ENCODE data around the gene NSD1. TPM values are rescaled to one million over a fixed set of nuclear protein-coding genes. Genes with fewer than 3 reads are reported as not detected.

Gene NSD1
- total and polyA plus RNA-seq, 7 donors = 6.0 to 56.2 (median 38.5) TPM

DNA sequence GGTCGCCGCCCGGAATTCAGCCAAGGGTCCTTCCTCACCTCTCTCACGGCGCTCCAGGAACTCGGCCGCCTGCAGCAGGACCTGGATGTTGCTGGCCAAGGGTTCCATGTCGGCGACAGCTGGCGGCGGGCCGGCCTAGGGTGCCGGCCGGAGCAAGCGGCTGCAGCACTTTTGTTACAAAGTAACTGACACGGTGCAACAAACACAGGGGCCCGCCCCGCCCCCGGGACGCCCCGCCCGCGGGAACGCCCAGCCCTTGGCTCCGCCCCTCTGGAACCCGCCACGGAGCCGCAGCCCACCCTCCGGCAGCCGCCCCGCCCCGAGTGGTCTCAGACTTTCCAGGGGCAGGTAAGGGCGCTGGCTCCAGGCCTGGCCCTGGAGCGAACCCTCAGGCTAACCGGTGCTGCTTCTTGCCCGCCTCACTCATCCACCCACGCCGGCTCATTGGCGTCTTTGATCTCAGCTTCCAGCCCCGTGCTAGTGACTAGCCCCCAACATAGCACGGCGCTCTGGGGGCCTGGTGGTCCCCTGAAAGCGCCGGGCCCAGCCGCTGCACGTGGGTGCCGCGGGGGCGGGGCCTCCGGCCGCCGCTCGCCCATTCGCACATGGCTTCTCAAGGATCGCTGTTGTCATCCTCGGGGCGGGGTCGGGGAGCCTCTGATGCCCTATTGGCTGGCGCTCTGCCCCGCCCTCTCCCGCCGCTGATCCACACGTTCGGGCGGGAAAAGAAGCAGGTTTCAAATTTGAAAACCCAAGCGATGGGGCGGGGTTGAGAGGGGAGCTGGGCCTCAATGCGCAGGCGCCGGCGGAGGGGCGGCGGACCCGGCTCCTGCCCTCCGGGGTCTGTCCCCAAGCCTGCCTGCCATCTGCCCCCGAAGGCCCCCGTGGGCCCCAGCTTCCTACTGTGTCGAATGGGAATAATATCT is 178.4 kb downstream of the NSD1 start, which contains the start of gene MXD3:
Gene MXD3, minus strand, starts transcription at position 176 of the 926 bp plus-strand sequence. Its CDS starts 68 bp downstream, at position 108.
- WGBS, 3 donors = 0 to 1% (median 1%) methylated on average over 57 to 78 of the region's 78 CpGs
- H3K9me3 ChIP-seq = no peaks in the 10 kb centered on the region
- TF ChIP-seq, protein P1, sequence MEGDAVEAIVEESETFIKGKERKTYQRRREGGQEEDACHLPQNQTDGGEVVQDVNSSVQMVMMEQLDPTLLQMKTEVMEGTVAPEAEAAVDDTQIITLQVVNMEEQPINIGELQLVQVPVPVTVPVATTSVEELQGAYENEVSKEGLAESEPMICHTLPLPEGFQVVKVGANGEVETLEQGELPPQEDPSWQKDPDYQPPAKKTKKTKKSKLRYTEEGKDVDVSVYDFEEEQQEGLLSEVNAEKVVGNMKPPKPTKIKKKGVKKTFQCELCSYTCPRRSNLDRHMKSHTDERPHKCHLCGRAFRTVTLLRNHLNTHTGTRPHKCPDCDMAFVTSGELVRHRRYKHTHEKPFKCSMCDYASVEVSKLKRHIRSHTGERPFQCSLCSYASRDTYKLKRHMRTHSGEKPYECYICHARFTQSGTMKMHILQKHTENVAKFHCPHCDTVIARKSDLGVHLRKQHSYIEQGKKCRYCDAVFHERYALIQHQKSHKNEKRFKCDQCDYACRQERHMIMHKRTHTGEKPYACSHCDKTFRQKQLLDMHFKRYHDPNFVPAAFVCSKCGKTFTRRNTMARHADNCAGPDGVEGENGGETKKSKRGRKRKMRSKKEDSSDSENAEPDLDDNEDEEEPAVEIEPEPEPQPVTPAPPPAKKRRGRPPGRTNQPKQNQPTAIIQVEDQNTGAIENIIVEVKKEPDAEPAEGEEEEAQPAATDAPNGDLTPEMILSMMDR (IDR thresholded peaks at IDR 0.05) = no peak
- H3K27ac ChIP-seq = peak within 1 kb of the TSS; percentile 83
- peak within 1 kb of the TSS; percentile 73 for H3K4me3 ChIP-seq
- H3K36me3 ChIP-seq (ENCODE audit: insufficient read depth in 1 of 2, low read depth in 1 of 2) = peaks cover 0 to 11% of the 10 kb centered on the region in 2 donors
- ATAC-seq (peak; percentile 85 to 94 (median 86)), DNase-seq (peak; percentile 98 to 99)
- H3K27me3 ChIP-seq (ENCODE audit: insufficient read depth in 3 of 3, low read length in 2 of 3) = no peaks in the 10 kb centered on the region
- peaks cover 32% of the 10 kb centered on the region for H3K4me1 ChIP-seq
- intact Hi-C loops (cut with DNase I) = loop anchor here (5.0 to 10.0 kb wide), 3 partner anchors 40 to 143 kb away; partner anchors contain the start of gene LMAN2 (in 1 of the 2)

DNA sequence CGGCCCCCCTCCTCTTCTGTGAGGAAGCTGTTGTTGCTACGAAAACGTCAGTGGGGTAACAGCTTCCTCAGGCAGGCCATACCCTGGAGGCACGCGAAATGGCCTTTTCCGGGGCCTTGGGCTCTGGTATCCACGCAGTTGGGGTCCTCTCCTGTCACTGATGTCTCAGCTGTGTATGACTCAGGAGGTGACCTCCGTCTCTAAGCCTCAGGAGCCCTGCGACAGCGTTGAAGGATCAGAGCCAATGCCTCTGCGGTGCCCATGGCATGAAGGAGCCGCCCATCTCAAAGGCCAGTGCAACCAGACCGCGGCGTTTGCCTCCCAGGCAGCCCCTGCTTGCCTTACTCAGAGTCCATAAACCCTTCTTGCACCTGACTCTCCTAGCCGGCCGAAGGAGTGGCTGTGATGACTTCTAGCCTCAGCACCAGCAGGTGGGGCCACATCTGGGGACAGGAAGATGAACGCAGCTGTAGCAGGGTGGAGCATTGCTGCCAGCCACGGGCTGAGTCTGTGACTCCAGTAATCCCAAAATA is 179.1 kb downstream of the NSD1 start:
- intact Hi-C loops (cut with DNase I) = loop anchor here (5.0 to 10.0 kb wide), 3 partner anchors 40 to 142 kb away; partner anchors contain the start of gene LMAN2 (in 1 of the 2)
- peaks cover 0 to 5% of the 10 kb centered on the region in 2 donors for H3K36me3 ChIP-seq (ENCODE audit: insufficient read depth in 1 of 2, low read depth in 1 of 2)
- ATAC-seq (no peak), DNase-seq (peak in 1 of 2 donors; percentile 59)
- peak overlapping the region; percentile 83 for H3K27ac ChIP-seq
- H3K4me3 ChIP-seq = peak overlapping the region; percentile 73
- peaks cover 32% of the 10 kb centered on the region for H3K4me1 ChIP-seq
- 9 to 10% (median 9%) methylated on average over 19 of the region's 19 CpGs for WGBS, 3 donors
- TF ChIP-seq, protein P1 (IDR thresholded peaks at IDR 0.05) = no peak
- H3K27me3 ChIP-seq (ENCODE audit: insufficient read depth in 3 of 3, low read length in 2 of 3) = no peaks in the 10 kb centered on the region
- no peaks in the 10 kb centered on the region for H3K9me3 ChIP-seq

DNA sequence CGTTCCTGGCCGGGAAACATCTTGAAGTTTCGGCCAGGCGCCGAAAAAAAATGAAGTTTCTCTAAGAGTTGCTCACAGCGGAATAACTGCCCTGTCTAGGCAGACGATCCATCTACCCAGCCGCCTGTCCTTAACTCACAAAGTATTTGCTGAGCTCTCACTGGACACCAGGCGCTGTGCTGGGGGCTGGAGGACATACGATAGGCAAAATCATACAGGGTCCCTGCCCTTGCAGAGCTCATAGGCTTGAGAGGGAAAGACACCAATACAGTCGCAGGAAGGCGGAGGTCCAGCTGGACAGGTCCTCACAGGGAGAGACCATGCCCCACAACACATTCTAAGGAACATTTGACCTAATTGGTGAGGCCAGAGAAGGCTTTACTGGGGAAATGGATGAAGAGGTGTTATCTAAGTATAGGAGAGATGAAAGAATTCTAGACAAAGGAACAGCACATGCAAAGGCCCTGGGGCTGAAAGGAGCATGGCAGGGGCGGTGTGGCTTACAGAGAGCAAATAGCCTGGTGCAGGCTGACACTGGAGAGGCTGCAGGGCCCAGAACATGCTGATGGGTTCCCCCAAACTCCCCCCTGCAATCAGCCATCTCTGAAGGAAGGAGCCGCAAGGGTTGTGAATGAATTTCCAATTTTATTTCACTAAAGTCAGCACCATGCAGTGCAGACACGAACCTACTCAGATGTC is 180.1 kb downstream of the NSD1 start:
- no peak overlapping the region for H3K27ac ChIP-seq
- DNase-seq (no peak), ATAC-seq (no peak)

More for the DNA sequence above, 180.1 kb downstream of the NSD1 start:
- intact Hi-C loops (cut with DNase I) = loop anchor here (5.0 to 10.0 kb wide), 3 partner anchors 39 to 141 kb away; partner anchors contain the start of gene LMAN2 (in 1 of the 2)
- Histone ChIP-seq H3K4me1 (peaks cover 28% of the 10 kb centered on the region), H3K27me3 (ENCODE audit: insufficient read depth in 3 of 3, low read length in 2 of 3) (no peaks in the 10 kb centered on the region), H3K36me3 (ENCODE audit: insufficient read depth in 1 of 2, low read depth in 1 of 2) (peaks cover 0 to 5% of the 10 kb centered on the region in 2 donors), H3K9me3 (no peaks in the 10 kb centered on the region), H3K4me3 (no peak overlapping the region)
- WGBS, 3 donors = 89 to 92% (median 91%) methylated on average over 15 of the region's 15 CpGs
- TF ChIP-seq, protein P1 (IDR thresholded peaks at IDR 0.05) = no peak
